Vagina (tissue), 2 donors: Measurements from ENCODE around the gene QSOX1. TPM values are rescaled to one million over a fixed set of nuclear protein-coding genes. Genes with fewer than 3 reads are reported as not detected.

Experiments used
- DNase-seq, 2 donors: peaks; one replicate each; pipeline ENCODE4 v3.0.0-alpha.2; 2017; ENCODE audit errors: extremely low spot score in 2 of 2
- H3K27ac ChIP-seq: fragments of 200-600 bp; sonication (generic); one replicate; pipeline ENCODE4 v1.5.1; 2019
- H3K27me3 ChIP-seq: fragments of 200-600 bp; sonication (generic); one replicate; pipeline ENCODE4 v1.5.1; 2019
- H3K36me3 ChIP-seq, 2 donors: fragments of 200-600 bp; sonication (generic); one replicate each; pipeline ENCODE4 v1.5.1; 2017 to 2019
- H3K4me1 ChIP-seq: fragments of 200-600 bp; sonication (generic); one replicate; pipeline ENCODE4 v1.5.1; 2019
- H3K4me3 ChIP-seq, 2 donors: fragments of 200-600 bp; sonication (generic); 1 replicate in 1 of 2; 2 replicates in 1 of 2; pipeline ENCODE4 v1.5.1; 2016 to 2019
- H3K9me3 ChIP-seq: fragments of 200-600 bp; sonication (generic); one replicate; pipeline ENCODE4 v1.5.1; 2019
- POLR2A ChIP-seq, 2 donors: fragments of 450-650 bp; IDR thresholded peaks; one replicate each; pipeline ENCODE4 v1.6.1; 2017; ENCODE audit warnings: antibody characterized with exemption in 2 of 2, mild to moderate bottlenecking in 2 of 2, moderate library complexity in 2 of 2
- POLR2AphosphoS5 ChIP-seq, 2 donors: sonication (generic); formaldehyde crosslinking; IDR thresholded peaks; one replicate each; pipeline ENCODE4 v1.9.0; 2017; ENCODE audit warnings: antibody characterized with exemption in 2 of 2, mild to moderate bottlenecking in 2 of 2, low read depth in 1 of 2; ENCODE audit not compliant: insufficient read depth in 1 of 2
- intact Hi-C: fragments of 100-400 bp; cut with DNase I; formaldehyde crosslinking; loops from one replicate; pipeline ENCODE4 v1.15.1; 2023
- total RNA-seq: library from RNA; depleted of rRNA; stranded (reverse); fragments of >200 nt; gene quantifications from one replicate; pipeline ENCODE4 v1.2.3, GENCODE V29; 2016
- TF ChIP-seq, protein P1 (sequence below), 3 experiments: fragments of 450-650 bp in 2 of 3; fragments of 200-600 bp in 1 of 3; sonication (generic) in 1 of 3; IDR thresholded peaks; one replicate each; pipeline ENCODE4 v1.5.1; 2017 to 2019; ENCODE audit warnings: antibody characterized with exemption in 3 of 3, mild to moderate bottlenecking in 2 of 3, moderate library complexity in 2 of 3

QSOX1 gene
- total RNA-seq, 1 donor from 2014 or later, result 103 TPM

DNA sequence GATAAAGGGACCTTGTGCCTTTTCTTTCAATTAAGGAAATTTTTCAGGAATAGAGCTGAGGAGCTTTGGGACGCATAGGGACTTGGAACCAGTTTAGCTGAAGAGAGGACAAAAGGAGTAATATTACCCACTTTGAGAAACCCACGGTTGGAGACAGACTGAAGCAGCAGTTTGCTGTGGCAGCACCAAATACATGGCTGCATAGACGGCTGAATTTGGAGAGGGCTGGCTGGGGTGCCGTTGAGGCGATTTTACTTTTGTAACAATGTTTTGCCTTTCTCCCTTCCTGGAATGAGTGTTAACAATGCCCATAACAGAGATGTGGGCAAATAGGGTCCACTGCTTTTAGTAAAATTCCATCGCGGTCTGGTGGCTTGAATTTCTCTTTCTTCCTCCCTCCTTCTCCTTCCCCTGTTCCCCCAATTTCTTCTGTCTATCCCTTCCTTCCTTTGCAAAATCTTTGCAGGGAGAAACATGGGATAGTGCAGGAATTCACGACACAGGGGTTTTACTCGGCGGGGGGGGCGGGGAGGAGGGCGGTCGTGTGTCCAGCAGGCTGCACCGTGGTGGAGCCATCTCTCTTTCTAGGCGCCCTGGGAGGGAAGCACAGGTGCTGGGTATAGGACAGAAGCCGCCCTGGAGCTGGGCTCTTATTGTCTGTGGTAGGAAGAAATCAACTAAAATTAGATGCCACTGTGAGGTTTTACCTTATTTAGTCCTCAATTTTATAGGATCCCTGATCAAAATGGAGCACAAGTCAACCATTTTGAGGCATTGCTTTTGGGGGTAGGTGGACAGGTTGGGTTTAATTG, 82.2 kb downstream of the QSOX1 start:
- no peak for DNase-seq
- TF ChIP-seq POLR2A (IDR thresholded peaks at IDR 0.05) (no peak), POLR2AphosphoS5 (IDR thresholded peaks at IDR 0.05; ENCODE audit: insufficient read depth in 1 of 2, low read depth in 1 of 2) (no peak)
- TF ChIP-seq, protein P1, sequence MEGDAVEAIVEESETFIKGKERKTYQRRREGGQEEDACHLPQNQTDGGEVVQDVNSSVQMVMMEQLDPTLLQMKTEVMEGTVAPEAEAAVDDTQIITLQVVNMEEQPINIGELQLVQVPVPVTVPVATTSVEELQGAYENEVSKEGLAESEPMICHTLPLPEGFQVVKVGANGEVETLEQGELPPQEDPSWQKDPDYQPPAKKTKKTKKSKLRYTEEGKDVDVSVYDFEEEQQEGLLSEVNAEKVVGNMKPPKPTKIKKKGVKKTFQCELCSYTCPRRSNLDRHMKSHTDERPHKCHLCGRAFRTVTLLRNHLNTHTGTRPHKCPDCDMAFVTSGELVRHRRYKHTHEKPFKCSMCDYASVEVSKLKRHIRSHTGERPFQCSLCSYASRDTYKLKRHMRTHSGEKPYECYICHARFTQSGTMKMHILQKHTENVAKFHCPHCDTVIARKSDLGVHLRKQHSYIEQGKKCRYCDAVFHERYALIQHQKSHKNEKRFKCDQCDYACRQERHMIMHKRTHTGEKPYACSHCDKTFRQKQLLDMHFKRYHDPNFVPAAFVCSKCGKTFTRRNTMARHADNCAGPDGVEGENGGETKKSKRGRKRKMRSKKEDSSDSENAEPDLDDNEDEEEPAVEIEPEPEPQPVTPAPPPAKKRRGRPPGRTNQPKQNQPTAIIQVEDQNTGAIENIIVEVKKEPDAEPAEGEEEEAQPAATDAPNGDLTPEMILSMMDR (IDR thresholded peaks at IDR 0.05), result no peak
- Histone ChIP-seq H3K36me3 (no peaks in the 10 kb centered on the region), H3K9me3 (no peaks in the 10 kb centered on the region), H3K27ac (no peak overlapping the region), H3K4me1 (peaks cover 30% of the 10 kb centered on the region), H3K27me3 (peaks cover 37% of the 10 kb centered on the region), H3K4me3 (no peak overlapping the region)
- intact Hi-C loops, result no loop called here

DNA sequence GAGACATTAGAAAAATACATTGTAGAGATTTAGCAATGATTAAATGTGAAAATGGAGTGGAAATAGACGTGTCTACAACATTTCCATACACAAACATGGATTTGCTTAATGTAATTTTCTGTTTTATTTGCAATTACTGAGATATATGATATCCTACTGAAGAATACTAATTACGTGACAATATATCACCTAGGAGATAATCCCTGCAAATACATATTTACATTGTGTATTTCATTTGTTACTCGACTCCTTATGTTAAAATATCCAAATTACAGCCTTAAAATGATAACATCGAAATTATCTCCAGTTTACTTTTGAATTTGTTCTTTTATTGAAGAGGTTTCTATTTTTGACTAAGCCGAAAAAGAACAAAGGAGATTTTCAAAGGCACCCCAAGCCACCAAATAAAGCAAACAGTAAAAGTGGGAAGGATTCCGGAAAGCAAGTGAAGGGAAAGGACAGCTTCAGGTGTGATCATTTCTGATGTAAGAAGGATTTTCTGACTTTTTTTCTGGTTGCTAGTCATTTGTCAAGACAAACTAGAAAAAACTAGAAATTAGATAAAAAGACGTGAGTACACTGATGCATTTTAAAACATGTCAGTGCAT, 83.3 kb downstream of the QSOX1 start:
- no peaks in the 10 kb centered on the region for H3K9me3 ChIP-seq
- H3K4me3 ChIP-seq, result no peak overlapping the region
- H3K4me1 ChIP-seq, result peaks cover 29% of the 10 kb centered on the region
- H3K27ac ChIP-seq, result no peak overlapping the region
- TF ChIP-seq, protein P1 (IDR thresholded peaks at IDR 0.05), result no peak
- TF ChIP-seq POLR2A (IDR thresholded peaks at IDR 0.05), result no peak
- TF ChIP-seq POLR2AphosphoS5 (IDR thresholded peaks at IDR 0.05; ENCODE audit: insufficient read depth in 1 of 2, low read depth in 1 of 2), result no peak
- no peaks in the 10 kb centered on the region for H3K36me3 ChIP-seq
- no peak for DNase-seq
- intact Hi-C loops, result no loop called here
- peaks cover 31% of the 10 kb centered on the region for H3K27me3 ChIP-seq

DNA sequence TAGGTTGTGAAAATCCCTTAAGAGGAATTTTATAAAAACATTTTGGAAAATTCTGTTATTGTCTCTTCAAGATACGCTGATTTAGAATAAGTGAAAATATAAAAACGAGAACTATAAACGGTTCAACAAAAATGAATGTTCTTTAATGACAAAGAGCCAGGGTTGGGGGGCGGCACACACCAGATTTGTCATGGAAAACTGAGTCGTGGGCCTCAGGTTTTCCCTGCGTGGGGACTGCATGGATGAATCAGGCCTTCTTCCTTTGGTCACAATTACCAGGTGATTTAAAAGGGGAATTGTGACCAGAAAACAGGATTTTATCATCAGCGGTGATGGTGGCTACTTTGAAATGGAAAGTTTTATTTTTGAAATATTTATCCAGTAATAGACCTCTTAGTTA, 84.0 kb downstream of the QSOX1 start:
- no peaks in the 10 kb centered on the region for H3K36me3 ChIP-seq
- no peak overlapping the region for H3K27ac ChIP-seq
- no peak for DNase-seq
- no peak overlapping the region for H3K4me3 ChIP-seq
- TF ChIP-seq, protein P1 (IDR thresholded peaks at IDR 0.05), result no peak
- no peak for TF ChIP-seq POLR2AphosphoS5 (IDR thresholded peaks at IDR 0.05; ENCODE audit: insufficient read depth in 1 of 2, low read depth in 1 of 2)
- TF ChIP-seq POLR2A (IDR thresholded peaks at IDR 0.05), result no peak
- peaks cover 24% of the 10 kb centered on the region for H3K27me3 ChIP-seq
- intact Hi-C loops, result no loop called here
- no peaks in the 10 kb centered on the region for H3K9me3 ChIP-seq
- peaks cover 23% of the 10 kb centered on the region for H3K4me1 ChIP-seq

DNA sequence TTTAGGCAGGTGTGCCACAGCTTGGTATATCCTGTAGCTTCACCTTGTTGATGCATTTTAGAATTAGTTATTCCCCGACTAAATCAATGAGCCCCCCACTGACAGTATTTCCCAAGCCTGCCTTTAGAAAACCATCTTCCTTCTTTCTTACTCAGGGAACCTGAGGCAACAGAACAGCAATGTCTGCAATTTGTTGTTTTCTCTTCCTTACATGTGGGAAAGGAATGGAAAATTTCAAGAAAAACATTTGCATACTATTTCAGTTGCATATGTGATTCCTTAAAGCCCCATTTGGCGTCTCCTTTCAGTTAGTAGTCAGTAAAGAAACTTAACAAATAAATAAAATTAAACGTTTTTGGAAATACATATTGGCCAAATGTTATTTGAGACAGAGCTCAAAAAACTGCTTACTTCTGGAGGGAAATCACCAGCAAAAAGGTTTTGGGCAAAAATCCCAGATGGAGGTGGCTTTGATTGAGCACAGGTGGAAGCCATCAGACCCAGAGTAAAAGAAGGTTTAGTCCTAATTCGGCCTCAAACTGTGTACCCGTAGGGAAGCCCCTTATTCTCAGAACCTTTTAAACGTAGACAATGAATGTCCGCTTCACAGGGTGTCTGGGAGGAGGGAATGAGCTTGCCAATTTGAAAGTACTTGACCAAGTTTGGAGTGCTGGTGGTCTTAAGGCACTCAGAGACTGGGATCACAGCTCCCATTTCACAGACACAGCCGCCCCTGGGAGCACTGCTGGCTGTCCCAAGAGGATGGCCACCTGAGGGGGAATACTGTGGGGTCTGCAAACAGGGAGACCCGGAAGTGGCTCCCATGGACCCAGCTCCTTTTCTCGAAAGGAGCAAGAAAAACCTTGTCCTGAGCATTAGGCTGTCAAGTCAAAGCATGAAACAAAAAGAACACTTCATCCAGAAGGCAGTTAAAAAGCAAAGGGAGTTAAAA, 84.8 kb downstream of the QSOX1 start:
- Histone ChIP-seq H3K4me3 (no peak overlapping the region), H3K27me3 (peaks cover 19% of the 10 kb centered on the region), H3K4me1 (peaks cover 16% of the 10 kb centered on the region), H3K27ac (no peak overlapping the region), H3K9me3 (no peaks in the 10 kb centered on the region), H3K36me3 (no peaks in the 10 kb centered on the region)
- intact Hi-C loops, result no loop called here
- TF ChIP-seq, protein P1 (IDR thresholded peaks at IDR 0.05), result no peak
- TF ChIP-seq POLR2A (IDR thresholded peaks at IDR 0.05), result no peak
- no peak for DNase-seq
